ENCODE measurements around the gene CDK5RAP3.

Gene CDK5RAP3

DNA sequence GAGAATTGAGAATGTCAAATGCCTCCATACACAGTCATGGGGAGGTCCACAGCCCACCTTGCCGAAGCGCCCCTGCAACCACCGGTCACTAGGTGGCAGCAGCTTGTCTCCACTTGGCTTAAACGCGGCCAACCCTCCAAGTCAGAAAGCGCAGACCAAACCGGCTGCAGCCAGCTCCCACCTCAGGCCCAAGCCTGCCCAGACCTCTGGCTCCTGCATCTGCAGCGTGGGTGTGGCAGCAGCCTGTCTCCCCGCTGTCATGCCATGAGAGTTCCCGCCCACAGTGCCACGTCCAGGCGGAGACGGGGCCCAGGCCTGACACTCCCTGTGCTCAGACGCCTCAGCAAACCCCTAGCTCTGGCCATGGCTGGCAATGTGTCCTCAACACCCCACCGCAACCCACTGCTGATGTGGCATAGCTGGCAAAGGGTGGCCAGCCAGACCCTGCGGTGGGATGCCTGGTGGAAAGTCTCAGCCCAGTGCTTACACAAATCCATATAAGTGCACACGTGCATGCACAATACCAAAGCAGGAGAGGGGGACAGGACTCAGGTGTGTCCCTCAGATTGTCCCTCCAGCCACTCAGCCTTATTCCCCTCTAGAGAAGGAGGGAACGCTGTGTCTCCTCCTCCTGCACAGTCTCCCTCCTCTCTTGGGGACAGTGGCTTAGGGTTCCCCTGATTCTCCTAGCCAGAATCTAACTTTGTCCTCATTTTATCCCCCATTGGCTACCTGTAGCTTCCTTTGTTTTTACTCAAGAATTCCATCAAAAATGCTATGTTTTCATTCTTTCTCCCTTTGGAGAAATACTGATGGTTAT lies 55.8 kb downstream of the CDK5RAP3 start:
- DNase-seq: peak; percentile 84

DNA sequence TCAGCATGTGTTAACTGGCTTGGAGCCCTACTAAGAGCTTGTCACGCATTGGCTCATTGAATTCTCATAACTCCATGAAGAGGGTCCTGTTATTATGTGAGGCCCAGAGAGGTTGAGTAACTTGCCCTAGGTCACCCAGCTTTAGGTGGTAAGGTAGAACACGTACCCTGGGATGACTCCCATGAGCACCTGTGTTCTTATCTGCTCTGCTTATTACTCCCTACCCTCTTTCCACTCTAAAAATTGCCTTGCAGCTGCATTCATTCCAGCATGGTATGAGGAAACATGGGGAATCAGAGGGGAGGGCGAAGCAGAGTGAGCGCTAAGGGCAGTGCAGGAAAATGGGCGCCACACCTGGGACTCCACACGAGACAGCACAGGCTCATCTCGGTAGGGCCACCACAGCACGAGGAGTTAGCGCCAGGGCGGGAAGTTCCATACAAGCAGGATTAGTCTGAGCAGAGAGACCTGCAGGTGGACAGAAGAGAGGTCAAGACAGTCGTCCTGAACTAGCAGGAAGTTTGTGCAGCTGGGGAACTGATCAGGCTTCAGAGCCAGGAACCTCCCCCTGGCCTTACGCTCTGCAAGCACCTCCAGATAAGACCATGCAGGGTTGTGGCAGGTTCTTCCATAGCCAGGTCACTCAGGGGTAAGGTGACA lies 56.5 kb downstream of the CDK5RAP3 start:
- no peak for DNase-seq

DNA sequence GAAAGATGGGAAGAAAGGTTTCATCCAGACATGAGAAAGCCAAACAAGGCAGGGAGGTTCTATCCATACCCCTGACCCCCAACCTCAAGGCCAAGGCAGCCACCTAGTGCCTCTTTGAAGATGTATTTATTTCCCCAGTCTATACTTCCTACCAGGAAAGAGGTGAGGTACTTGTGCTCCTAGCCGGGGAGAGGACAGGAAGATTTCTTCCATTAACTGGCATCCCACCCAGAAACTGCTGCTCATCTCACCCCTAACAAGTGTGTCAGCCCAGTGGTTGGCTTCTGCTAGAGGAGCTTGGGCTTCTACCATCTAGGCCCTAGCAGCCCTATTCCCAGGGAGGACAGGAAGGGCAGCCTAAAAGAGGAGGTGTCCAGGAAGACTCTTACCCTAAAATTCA lies 57.8 kb downstream of the CDK5RAP3 start:
- no peak for DNase-seq

DNA sequence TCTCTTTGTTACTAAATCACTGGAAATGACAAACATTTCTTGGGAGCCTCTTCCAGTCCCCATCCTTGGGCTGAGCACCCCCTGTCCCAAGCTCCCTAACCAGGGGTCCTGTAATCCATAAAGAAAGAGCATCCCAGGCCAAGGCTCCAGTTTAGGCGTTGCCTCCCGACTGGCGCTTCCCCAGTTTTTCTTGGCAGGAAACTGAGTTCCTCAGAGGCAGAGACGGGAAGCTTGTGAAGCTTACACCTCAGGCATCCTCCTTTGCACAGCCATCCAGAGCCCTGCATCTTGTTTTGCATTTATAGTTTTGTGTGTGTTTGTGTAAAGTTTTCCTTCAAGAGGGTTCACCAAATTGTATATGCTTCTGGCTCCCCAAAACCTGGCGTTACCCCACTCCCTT lies 59.6 kb downstream of the CDK5RAP3 start:
- no peak for DNase-seq

Data from fibroblast of skin of right quadriceps (primary cell).